A673 (cell line): ENCODE data around the gene CCDC24. TPM values are rescaled to one million over a fixed set of nuclear protein-coding genes. Genes with fewer than 3 reads are reported as not detected.

Source experiments
- BruUV-seq: library from RNA; stranded (reverse); fragments of 400-500 nt; replicated peaks from 2 replicates; lab custom pipeline; 2021; lab: Mats Ljungman, UMichigan
- CTCF ChIA-PET: fragments of 300-600 bp; sonication (Branson Sonifier 250); formaldehyde crosslinking; loops from one replicate; lab custom pipeline; 2022; ENCODE audit warnings: antibody characterized with exemption; lab: Charles Lee
- POLR2A ChIA-PET: fragments of 300-600 bp; sonication (Branson Sonifier 250); formaldehyde crosslinking; loops from one replicate; lab custom pipeline; 2022; ENCODE audit warnings: antibody characterized with exemption; ENCODE audit not compliant: low non-redundant PET; lab: Charles Lee
- DNase-seq: peaks from one replicate; pipeline ENCODE4 v3.0.0-alpha.2; 2015; ENCODE audit warnings: low spot score
- H3K27ac ChIP-seq: fragments of 200-600 bp; sonication (generic); 2 replicates; pipeline ENCODE4 v1.5.1; 2016; ENCODE audit warnings: mixed run types, low read depth, mild to moderate bottlenecking, mixed read lengths, antibody characterized with exemption, low read length; ENCODE audit not compliant: poor library complexity, severe bottlenecking
- H3K27me3 ChIP-seq: fragments of 200-600 bp; sonication (generic); replicated peaks from 2 replicates; pipeline ENCODE4 v1.6.1; 2017; ENCODE audit warnings: mixed run types, low read depth, mild to moderate bottlenecking, mixed read lengths, antibody characterized with exemption, low read length; ENCODE audit not compliant: insufficient read depth, poor library complexity
- H3K36me3 ChIP-seq: fragments of 200-600 bp; sonication (generic); 2 replicates; pipeline ENCODE4 v1.6.1; 2016; ENCODE audit warnings: mixed run types, mild to moderate bottlenecking, mixed read lengths, antibody characterized with exemption, low read length; ENCODE audit not compliant: insufficient read depth, poor library complexity, severe bottlenecking
- H3K4me1 ChIP-seq: fragments of 200-600 bp; sonication (generic); 2 replicates; pipeline ENCODE4 v1.6.1; 2017; ENCODE audit warnings: mixed run types, mild to moderate bottlenecking, mixed read lengths, antibody characterized with exemption, low read length; ENCODE audit not compliant: insufficient read depth, poor library complexity, severe bottlenecking
- H3K4me3 ChIP-seq: fragments of 200-600 bp; sonication (generic); 2 replicates; pipeline ENCODE4 v1.5.1; 2016; ENCODE audit warnings: low read depth, mixed run types, mild to moderate bottlenecking, mixed read lengths, low read length; ENCODE audit not compliant: poor library complexity, severe bottlenecking
- H3K9me3 ChIP-seq: fragments of 200-600 bp; sonication (generic); 2 replicates; pipeline ENCODE4 v1.6.1; 2016; ENCODE audit warnings: mixed run types, low read depth, mild to moderate bottlenecking, mixed read lengths, antibody characterized with exemption, low read length; ENCODE audit not compliant: poor library complexity, severe bottlenecking
- EZH2 ChIP-seq: fragments of 200-600 bp; sonication (generic); IDR thresholded peaks from 2 replicates; pipeline ENCODE4 v1.6.1; 2017; ENCODE audit warnings: borderline replicate concordance, low read depth, mild to moderate bottlenecking, mixed read lengths, antibody characterized with exemption, low read length; ENCODE audit not compliant: poor library complexity, severe bottlenecking
- intact Hi-C: fragments of 100-400 bp; cut with micrococcal nuclease; formaldehyde crosslinking; loops from one replicate; pipeline ENCODE4 v1.10.0; 2022; ENCODE audit not compliant: unreplicated experiment
- total RNA-seq: library from RNA; stranded (reverse); gene quantifications from 2 replicates; pipeline ENCODE4 v1.2.3, GENCODE V29; 2021
- TF ChIP-seq, protein P1 (sequence below): fragments of 300-800, 200-600 bp; sonication (generic); conservative IDR thresholded peaks from 2 replicates; pipeline ENCODE4 v1.5.1; 2017; ENCODE audit warnings: low read depth, mild to moderate bottlenecking, antibody characterized with exemption, low read length, moderate library complexity, mixed read lengths

CCDC24 gene
- total RNA-seq, 1 experiment from 2014 or later, result 5.6 TPM

GRCh38 chr1:44044071-44044801, 52.8 kb downstream of the CCDC24 start:
- Histone ChIP-seq H3K4me1 (peaks cover 4% of the 10 kb centered on the region), H3K4me3 (no peak overlapping the region), H3K27me3 (no peaks in the 10 kb centered on the region), H3K27ac (no peak overlapping the region), H3K9me3 (no peaks in the 10 kb centered on the region), H3K36me3 (no peaks in the 10 kb centered on the region)
- POLR2A ChIA-PET, result no interaction called here
- CTCF ChIA-PET, result no interaction called here
- no peak for DNase-seq
- TF ChIP-seq, protein P1, sequence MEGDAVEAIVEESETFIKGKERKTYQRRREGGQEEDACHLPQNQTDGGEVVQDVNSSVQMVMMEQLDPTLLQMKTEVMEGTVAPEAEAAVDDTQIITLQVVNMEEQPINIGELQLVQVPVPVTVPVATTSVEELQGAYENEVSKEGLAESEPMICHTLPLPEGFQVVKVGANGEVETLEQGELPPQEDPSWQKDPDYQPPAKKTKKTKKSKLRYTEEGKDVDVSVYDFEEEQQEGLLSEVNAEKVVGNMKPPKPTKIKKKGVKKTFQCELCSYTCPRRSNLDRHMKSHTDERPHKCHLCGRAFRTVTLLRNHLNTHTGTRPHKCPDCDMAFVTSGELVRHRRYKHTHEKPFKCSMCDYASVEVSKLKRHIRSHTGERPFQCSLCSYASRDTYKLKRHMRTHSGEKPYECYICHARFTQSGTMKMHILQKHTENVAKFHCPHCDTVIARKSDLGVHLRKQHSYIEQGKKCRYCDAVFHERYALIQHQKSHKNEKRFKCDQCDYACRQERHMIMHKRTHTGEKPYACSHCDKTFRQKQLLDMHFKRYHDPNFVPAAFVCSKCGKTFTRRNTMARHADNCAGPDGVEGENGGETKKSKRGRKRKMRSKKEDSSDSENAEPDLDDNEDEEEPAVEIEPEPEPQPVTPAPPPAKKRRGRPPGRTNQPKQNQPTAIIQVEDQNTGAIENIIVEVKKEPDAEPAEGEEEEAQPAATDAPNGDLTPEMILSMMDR, result no peak
- no peak for TF ChIP-seq EZH2
- intact Hi-C loops, result no loop called here
- BruUV-seq, result no TSS peak

- intact Hi-C loops, result no loop called here
Observed at GRCh38 chr1:44045064-44045463, 53.7 kb downstream of the CCDC24 start.

More at GRCh38 chr1:44045064-44045463, 53.7 kb downstream of the CCDC24 start:
- Histone ChIP-seq H3K4me1 (peaks cover 4% of the 10 kb centered on the region), H3K27me3 (no peaks in the 10 kb centered on the region), H3K36me3 (no peaks in the 10 kb centered on the region), H3K4me3 (no peak overlapping the region), H3K9me3 (no peaks in the 10 kb centered on the region), H3K27ac (no peak overlapping the region)
- TF ChIP-seq, protein P1, result no peak
- no peak for TF ChIP-seq EZH2
- CTCF ChIA-PET, result no interaction called here
- DNase-seq, result no peak
- BruUV-seq, result no TSS peak
- POLR2A ChIA-PET, result no interaction called here

Other genes with a start within 250 kb of the CCDC24 start
- gene ARTN, start 57.8 kb upstream of the CCDC24 start, total RNA-seq, result 25.1 and 28.1 TPM in 2 replicates
- 44.1 and 53.4 TPM in 2 replicates for gene IPO13, start 44.6 kb upstream of the CCDC24 start, total RNA-seq
- 44.8 and 52.8 TPM in 2 replicates for gene DPH2, start 21.6 kb upstream of the CCDC24 start, total RNA-seq
- gene ATP6V0B, start 16.6 kb upstream of the CCDC24 start, total RNA-seq, result 153 and 181 TPM in 2 replicates
- gene B4GALT2, start 12.4 kb upstream of the CCDC24 start, total RNA-seq, result 71.5 and 76.4 TPM in 2 replicates
- gene SLC6A9, start 39.9 kb downstream of the CCDC24 start, total RNA-seq, result 31.4 and 40.8 TPM in 2 replicates
- gene KLF17, start 127.2 kb downstream of the CCDC24 start, total RNA-seq, result not detected in 2 replicates
- not detected in 2 replicates for gene KLF18, start 150.0 kb downstream of the CCDC24 start, total RNA-seq
- gene DMAP1, start 221.9 kb downstream of the CCDC24 start, total RNA-seq, result 37.3 and 41.0 TPM in 2 replicates